H1 (cell line): ENCODE results near the gene P4HB. TPM values are rescaled to one million over a fixed set of nuclear protein-coding genes. Genes with fewer than 3 reads are reported as not detected.

Experiments used
- ASH2L ChIP-seq: fragments of 200-600, 300-600 bp; sonication (generic); IDR thresholded peaks from one replicate; pipeline ENCODE4 v1.7.1; 2017; ENCODE audit warnings: low read length
- ATF2 ChIP-seq: IDR thresholded peaks from 2 replicates; pipeline ENCODE4 v1.6.1; 2012; ENCODE audit warnings: low read length, inconsistent platforms
- CTBP2 ChIP-seq: IDR thresholded peaks from 2 replicates; pipeline ENCODE4 v1.7.0; 2011; ENCODE audit warnings: borderline replicate concordance, mild to moderate bottlenecking, moderate library complexity, mixed read lengths, low read length; ENCODE audit not compliant: insufficient read depth, insufficient read length
- EGR1 ChIP-seq: IDR thresholded peaks from 2 replicates; pipeline ENCODE4 v1.6.1; 2011; ENCODE audit warnings: low read depth, low read length, borderline replicate concordance
- EZH2 ChIP-seq: fragments of 200-600 bp; sonication (generic); IDR thresholded peaks from 2 replicates; pipeline ENCODE4 v1.7.1; 2012; ENCODE audit warnings: low read depth, mild to moderate bottlenecking, moderate library complexity, low read length, inconsistent platforms; ENCODE audit not compliant: severe bottlenecking
- KDM1A ChIP-seq: fragments of 200-600, 300-600 bp; sonication (generic); IDR thresholded peaks from 2 replicates; pipeline ENCODE4 v1.7.1; 2016; ENCODE audit warnings: mild to moderate bottlenecking, low read length, borderline replicate concordance
- MAX ChIP-seq: IDR thresholded peaks from 2 replicates; pipeline ENCODE4 v1.6.1; 2012; ENCODE audit warnings: inconsistent platforms
- NRF1 ChIP-seq: IDR thresholded peaks from 2 replicates; pipeline ENCODE4 v1.6.1; 2011; ENCODE audit warnings: mild to moderate bottlenecking, low read depth, low read length, improper control_type of control experiment
- PHF8 ChIP-seq: fragments of 200-600 bp; sonication (generic); conservative IDR thresholded peaks from 2 replicates; pipeline ENCODE4 v1.7.1; 2012; ENCODE audit warnings: low read depth, mild to moderate bottlenecking, inconsistent platforms, low read length, moderate library complexity
- POLR2AphosphoS5 ChIP-seq: IDR thresholded peaks from 2 replicates; pipeline ENCODE4 v1.6.1; 2011; ENCODE audit warnings: low read depth, low read length
- POU5F1 ChIP-seq: IDR thresholded peaks from 2 replicates; pipeline ENCODE4 v1.6.1; 2011; ENCODE audit warnings: low read depth, mild to moderate bottlenecking, low read length, moderate library complexity
- RXRA ChIP-seq: IDR thresholded peaks from 2 replicates; pipeline ENCODE4 v1.6.1; 2011; ENCODE audit warnings: low read depth, mild to moderate bottlenecking, low read length, moderate library complexity; ENCODE audit not compliant: insufficient read depth
- SP1 ChIP-seq: IDR thresholded peaks from 2 replicates; pipeline ENCODE4 v1.6.1; 2011; ENCODE audit warnings: low read depth, low read length
- SP2 ChIP-seq: IDR thresholded peaks from 2 replicates; pipeline ENCODE4 v1.6.1; 2012; ENCODE audit warnings: mild to moderate bottlenecking, low read length, inconsistent platforms
- SP4 ChIP-seq: IDR thresholded peaks from 2 replicates; pipeline ENCODE4 v1.6.1; 2012; ENCODE audit warnings: low read length, inconsistent platforms
- TCF12 ChIP-seq: IDR thresholded peaks from 2 replicates; pipeline ENCODE4 v1.6.1; 2011; ENCODE audit warnings: low read depth, mild to moderate bottlenecking, low read length
- TEAD4 ChIP-seq: IDR thresholded peaks from 2 replicates; pipeline ENCODE4 v1.6.1; 2012; ENCODE audit warnings: low read depth, low read length, inconsistent platforms, mixed read lengths
- YY1 ChIP-seq: IDR thresholded peaks from 2 replicates; pipeline ENCODE4 v1.6.1; 2011; ENCODE audit warnings: low read depth, mild to moderate bottlenecking, low read length
- polyA plus RNA-seq, 7 experiments: library from polyadenylated mRNA; depleted of rRNA in 3 of 7; stranded (reverse) in 5 of 7; unstranded in 2 of 7; fragments of >200 nt in 5 of 7; fragments of 200-250 nt in 2 of 7; gene quantifications; 1 replicate in 5 of 7; 2 replicates in 1 of 7; 4 replicates in 1 of 7; pipeline versions ENCODE4 v1.2.1 to v1.2.3, GENCODE V29; 2011 to 2013; ENCODE audit warnings: missing spikeins in 2 of 7, mixed read lengths in 2 of 7
- total RNA-seq: library from RNA; stranded (reverse); fragmentation: NEBNext Ultra II Directional; extraction: Animal tissue kit (Norgen Biotek cat#: 25700); gene quantifications from 2 replicates; pipeline ENCODE4 v1.2.1, GENCODE V29; 2021
- TF ChIP-seq, protein P1 (sequence below): IDR thresholded peaks from 2 replicates; pipeline ENCODE4 v1.6.1; 2011; ENCODE audit warnings: low read depth, mild to moderate bottlenecking, low read length; ENCODE audit not compliant: insufficient read depth

Gene P4HB
- total and polyA plus RNA-seq, 2 of the 8 experiments (the other 6 are each of a cell fraction or from before 2014, with no cell fraction given): 41.4 to 379 TPM

DNA sequence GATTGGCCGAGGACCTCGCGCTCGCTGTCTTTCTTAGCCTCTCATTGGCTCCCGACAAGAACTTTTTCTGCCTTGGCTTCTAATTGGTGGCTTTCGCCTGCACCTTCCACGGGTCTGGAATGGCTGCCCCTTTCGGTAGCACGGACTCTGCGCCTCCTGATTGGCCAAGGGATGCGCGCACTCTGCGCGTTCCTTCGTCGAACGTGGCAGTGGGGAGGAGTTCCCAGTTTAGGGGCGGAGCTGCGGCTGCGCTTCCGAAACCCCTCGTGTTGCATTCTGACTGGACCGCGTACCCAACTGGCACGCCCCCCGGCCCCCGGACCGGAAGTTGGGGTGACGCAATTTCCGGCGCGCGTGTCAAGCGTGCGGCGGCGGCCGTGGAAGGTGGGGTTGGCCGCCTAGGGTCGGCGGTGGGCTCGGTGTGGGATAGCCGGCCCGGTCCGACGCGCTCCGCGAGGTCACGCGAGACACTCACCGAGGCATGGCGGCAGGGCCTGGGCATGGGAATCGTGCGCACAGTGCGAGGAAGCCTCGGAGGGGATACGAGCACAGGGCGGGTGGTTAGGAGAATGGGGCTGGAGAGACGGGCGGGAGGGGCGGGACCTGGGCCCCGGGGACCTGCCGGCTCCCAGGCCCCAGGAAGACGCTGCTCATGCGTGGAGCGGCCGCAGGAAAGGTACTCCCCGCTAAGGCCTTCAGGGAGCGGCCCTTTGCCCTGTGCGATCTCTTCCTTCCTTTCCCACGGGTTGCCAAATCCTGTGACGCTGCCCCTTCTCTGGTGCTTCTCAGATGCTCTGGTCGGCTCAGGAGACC, 627 bp upstream of the P4HB start (continued):
- TF ChIP-seq CTBP2: no peak
- TF ChIP-seq POU5F1: no peak
- peak; percentile 92 for TF ChIP-seq MAX
- peak; percentile 95 for TF ChIP-seq PHF8
- peak; percentile 61 for TF ChIP-seq EZH2
- TF ChIP-seq ATF2: 0 out of 2 replicates have a peak, but pooled peaks have one; percentile 60
- TF ChIP-seq TCF12: no peak
- no peak for TF ChIP-seq TEAD4
- TF ChIP-seq KDM1A: no peak
- no peak for TF ChIP-seq ASH2L
- peak; percentile 64 for TF ChIP-seq NRF1
- TF ChIP-seq EGR1: no peak
- TF ChIP-seq RXRA: no peak
- TF ChIP-seq SP2: peak; percentile 42; the same call in 1 of the 2 replicates
- peak; percentile 70 for TF ChIP-seq POLR2AphosphoS5
- peak; percentile 100 for TF ChIP-seq SP1
- peak; percentile 82 for TF ChIP-seq YY1
- TF ChIP-seq, protein P1, sequence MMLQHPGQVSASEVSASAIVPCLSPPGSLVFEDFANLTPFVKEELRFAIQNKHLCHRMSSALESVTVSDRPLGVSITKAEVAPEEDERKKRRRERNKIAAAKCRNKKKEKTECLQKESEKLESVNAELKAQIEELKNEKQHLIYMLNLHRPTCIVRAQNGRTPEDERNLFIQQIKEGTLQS: peak; percentile 79
- TF ChIP-seq SP4: peak; percentile 65; the same call in 1 of the 2 replicates
